Activated CD8-positive, alpha-beta memory T cell treated with anti-CD3 and anti-CD28 coated beads for 36 hours (primary cell): ENCODE results near the gene ANKRD24. TPM values are rescaled to one million over a fixed set of nuclear protein-coding genes. Genes with fewer than 3 reads are reported as not detected.

Source experiments
- total RNA-seq, 2 experiments: library from RNA; stranded (reverse); gene quantifications; one replicate each; pipeline ENCODE4 v1.2.3, GENCODE V29; 2021

Gene ANKRD24
- total RNA-seq, 2 experiments from 2014 or later: 0.78 to 1.0 TPM

Other genes starting within 250 kb of the ANKRD24 start
- not detected for gene NMRK2, start 249.6 kb upstream of the ANKRD24 start, total RNA-seq
- 10 to 100 TPM; 42.3 to 42.5 TPM for gene DAPK3, start 211.6 kb upstream of the ANKRD24 start, total RNA-seq
- gene EEF2, start 197.2 kb upstream of the ANKRD24 start, total RNA-seq: 1,000 to 10,000 TPM; 3,176 to 3,180 TPM
- gene PIAS4, start 175.0 kb upstream of the ANKRD24 start, total RNA-seq: 10 to 100 TPM; 32.9 to 34.7 TPM
- 10 to 100 TPM; 41.9 to 42.4 TPM for gene ZBTB7A, start 115.8 kb upstream of the ANKRD24 start, total RNA-seq
- 100 to 1,000 TPM; 145 to 149 TPM for gene MAP2K2, start 58.6 kb upstream of the ANKRD24 start, total RNA-seq
- gene CREB3L3, start 29.1 kb upstream of the ANKRD24 start, total RNA-seq: not detected
- gene SIRT6, start 126 bp upstream of the ANKRD24 start, total RNA-seq: 10 to 100 TPM; 33.0 to 34.0 TPM
- 1 to 10 TPM; 8.4 to 9.7 TPM for gene EBI3, start 46.8 kb downstream of the ANKRD24 start, total RNA-seq
- 10 to 100 TPM; 29.7 to 35.1 TPM for gene YJU2, start 64.4 kb downstream of the ANKRD24 start, total RNA-seq
- gene SHD, start 96.6 kb downstream of the ANKRD24 start, total RNA-seq: not detected
- gene TMIGD2, start 119.7 kb downstream of the ANKRD24 start, total RNA-seq: 1 to 10 TPM; 7.6 to 7.7 TPM
- gene FSD1, start 121.9 kb downstream of the ANKRD24 start, total RNA-seq: 10 to 100 TPM; 16.3 to 19.9 TPM
- gene STAP2, start 156.1 kb downstream of the ANKRD24 start, total RNA-seq: 1 to 10 TPM; 6.2 to 7.5 TPM
- 10 to 100 TPM; 18.0 to 20.1 TPM for gene MPND, start 160.9 kb downstream of the ANKRD24 start, total RNA-seq
- gene SH3GL1, start 217.9 kb downstream of the ANKRD24 start, total RNA-seq: 10 to 100 TPM; 37.1 to 41.5 TPM
- 10 to 100 TPM; 81.1 to 89.0 TPM for gene CHAF1A, start 220.0 kb downstream of the ANKRD24 start, total RNA-seq